GM18511 (cell line): ENCODE results near the gene RRAGD.

ENCODE experiments used
- ATAC-seq: cut with Tn5 transposase; IDR thresholded peaks from one replicate; pipeline ENCODE4 v1.9.1; 2021; ENCODE audit warnings: mild to moderate bottlenecking, moderate library complexity; ENCODE audit not compliant: unreplicated experiment

The RRAGD gene

DNA sequence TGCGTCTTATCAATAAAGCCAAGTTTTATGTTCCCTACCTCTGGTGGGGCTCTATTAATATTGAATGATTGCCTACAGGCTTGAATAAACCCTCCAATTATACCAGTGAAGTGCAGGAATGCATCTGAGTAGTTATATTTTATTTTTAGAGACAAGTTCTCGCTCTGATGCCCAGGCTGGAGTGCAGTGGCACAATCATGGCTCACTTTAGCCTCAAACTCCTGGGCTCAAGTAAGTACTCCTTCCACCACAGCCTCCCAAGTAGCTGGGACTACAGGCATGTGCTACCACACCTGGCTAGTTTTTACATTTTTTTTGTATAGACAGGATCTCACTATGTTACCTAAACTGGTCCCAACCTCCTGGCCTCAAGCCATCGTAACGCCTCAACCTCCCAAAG lies 33.4 kb downstream of the RRAGD start:
- no peak for ATAC-seq

DNA sequence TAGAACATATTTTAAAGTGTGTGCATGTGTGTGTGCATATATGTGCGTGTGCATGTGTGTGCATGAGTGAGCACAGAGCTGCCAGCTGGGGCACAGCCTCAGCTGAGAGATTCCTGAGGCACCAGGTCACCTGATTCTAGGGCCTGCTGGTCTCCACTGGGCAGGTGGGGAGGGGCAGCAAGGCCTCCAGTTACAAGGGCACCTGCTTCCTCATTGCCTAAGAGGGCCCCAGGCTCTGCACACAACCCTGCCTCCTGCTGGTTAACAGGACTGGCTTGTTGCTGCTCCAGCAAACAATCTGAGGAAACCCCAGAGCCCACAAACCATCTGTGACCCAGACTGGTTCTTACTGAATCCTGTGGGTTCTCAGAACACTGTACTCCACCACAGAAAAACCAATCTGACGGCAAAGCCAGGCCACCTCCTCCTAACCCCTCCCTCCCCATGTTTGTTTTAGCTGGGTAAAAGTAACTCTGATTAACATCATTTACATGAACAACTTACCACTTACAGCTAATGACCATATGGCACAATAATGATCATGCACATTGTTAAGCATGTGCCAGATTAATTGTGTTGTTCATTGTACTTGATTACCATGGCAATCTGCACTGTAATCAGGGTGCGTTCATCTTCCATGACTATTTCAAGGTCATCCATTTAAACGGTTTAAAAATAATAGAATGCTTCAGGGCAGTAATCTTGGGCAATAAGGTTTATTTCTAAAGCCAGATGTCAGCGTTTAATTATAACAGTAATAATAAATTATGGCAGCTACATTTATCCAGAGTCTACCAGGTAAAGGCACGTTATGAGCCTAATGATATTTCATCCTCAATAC lies 36.4 kb downstream of the RRAGD start:
- ATAC-seq, result peak; percentile 81

DNA sequence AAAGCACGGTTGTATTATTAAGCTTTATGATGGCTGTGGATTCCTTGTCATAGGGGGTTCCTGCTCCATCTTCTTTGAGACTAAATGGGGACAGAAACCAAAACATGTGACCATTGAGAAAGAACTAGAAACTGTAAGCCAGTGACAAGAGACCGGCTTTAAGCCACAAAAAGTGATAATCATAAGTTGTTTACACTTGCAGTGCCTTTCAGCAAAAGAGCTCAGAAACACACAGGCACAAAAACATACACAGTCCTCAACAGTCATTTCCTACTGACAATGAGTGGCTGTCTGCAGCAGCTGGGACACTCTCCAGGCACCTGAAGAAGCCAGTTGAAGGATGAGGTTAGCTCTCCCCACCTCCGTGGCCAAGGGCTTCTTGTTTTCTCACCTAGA lies 39.6 kb downstream of the RRAGD start:
- ATAC-seq, result peak; percentile 40

DNA sequence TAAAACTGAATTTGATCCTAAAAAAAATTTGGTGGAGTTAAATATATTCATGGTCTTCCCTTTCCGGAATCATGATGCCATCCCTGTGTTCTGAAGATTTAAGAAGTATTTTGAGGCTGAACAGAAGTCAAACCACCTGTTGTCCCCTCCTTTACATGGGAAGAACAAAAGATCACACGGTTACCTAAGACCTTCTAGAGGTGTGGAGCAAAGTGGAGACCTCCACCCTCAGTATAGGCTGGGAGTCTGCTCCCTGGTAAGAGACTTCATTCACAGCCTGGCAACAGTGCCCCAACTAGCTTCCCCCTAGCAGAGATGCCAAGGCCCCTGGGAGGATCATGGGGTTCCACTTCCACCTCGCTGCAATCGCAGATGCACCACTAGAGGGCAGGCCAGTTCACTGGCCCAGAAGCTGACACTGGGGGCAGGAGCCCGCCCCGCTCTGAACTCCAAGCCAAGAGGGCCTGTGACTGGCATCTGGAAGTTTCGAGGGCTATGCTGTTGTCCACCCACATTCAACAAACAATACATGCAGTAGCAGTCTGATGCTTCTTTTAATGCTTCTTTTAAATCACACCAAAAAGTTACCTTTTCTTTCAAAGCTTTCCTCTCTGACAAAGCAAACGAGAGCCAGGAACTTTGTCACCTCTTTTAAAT lies 40.1 kb downstream of the RRAGD start:
- peak; percentile 76 for ATAC-seq

DNA sequence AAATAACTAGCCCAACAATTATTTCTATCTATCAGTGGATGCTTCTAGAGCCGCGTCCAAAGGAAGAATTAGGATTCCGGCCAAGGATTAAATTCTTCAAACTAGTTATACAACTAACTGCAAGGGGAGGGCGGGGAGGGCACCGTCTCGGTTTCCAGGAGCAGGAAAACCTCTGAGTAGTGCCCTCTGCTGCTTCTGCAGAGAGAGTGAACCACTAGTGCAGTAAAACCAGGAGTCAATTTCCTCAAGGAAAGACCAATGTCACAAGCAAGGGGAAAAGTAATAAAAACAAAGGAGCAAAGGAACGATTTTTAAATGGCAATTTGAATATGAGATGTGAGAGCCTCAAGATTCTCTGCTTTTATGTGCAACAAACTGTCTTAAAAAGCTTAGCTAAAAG lies 43.1 kb downstream of the RRAGD start:
- no peak for ATAC-seq

DNA sequence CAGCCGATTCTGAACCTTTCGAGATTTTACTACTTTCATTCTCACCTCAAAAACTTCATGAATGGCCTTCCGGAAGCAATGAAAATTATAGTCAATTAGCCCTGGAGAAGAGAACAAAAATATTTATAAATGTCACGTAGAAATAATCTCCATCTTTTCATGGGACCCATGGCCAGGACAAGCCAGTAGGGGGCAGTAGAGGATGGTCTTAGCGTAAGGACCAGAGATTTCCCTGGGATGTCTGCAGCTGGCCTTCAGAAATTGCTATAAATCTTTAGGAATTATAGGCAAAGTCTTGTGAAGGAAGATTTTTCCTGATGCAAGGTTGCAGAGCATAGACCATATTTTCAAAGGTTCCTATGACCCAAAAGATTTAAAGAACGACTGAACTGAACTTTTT lies 44.0 kb downstream of the RRAGD start:
- no peak for ATAC-seq

DNA sequence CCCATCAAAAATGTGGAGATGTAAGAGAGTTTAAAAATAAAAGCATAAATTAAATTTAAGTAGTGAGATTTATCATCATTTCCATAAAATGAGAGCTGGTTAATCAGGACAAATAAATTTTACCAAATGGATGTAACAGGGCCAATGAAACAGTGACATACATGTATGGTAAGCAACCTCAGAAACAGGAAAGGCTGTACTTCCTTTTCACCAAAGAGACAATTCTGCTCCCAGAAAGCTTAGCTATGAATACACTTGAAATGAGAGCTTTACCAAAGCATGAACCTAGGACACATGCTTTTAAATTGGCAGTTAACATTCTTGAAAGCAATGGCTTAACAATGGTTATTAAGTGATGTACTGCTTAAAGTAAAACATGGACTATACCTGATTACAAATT lies 47.5 kb downstream of the RRAGD start:
- ATAC-seq, result no peak

DNA sequence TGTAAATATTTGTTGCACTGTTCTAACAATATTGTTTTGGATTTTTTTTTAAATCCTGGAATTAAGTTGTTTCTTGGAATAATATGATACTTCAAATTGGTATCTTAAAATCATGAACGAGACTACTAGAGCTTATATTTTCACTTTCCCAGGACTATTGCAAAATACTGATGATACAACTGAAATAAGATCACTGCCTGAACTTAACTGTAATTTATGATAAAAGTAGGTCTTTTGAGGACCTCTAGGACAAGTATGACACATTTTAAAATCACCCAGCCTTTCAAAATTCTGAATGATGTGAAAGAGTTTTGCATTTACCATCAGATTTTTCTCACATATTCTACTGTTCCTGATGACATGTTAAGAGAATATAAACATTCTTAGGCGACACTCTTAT lies 50.9 kb downstream of the RRAGD start:
- no peak for ATAC-seq

DNA sequence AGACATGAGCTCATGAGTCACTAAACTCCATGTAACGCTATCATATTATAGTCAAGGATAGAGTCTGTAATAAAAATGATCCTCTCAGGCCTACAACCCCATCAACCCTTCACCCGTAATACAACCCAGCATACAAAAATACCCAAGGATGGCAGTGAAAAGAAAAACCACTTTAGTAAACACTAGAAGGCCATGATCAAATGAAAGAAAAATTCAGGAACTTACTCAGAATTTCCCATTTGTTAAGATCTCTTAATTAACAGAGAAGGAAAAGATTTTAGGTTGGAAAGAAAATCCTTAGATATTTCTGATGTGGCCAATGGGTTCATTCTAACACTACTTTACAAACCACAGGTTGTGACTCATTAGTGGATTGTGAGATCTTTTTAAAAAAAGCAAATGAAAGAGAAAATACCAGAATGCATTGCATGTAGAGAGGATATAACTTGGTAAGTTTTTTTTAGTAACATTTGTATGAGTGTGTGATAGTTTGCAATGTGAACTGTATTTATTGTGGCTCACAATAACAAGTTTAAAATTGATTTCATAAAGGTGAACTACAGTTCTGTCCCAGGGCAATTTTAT lies 51.6 kb downstream of the RRAGD start:
- ATAC-seq, result peak; percentile 58

DNA sequence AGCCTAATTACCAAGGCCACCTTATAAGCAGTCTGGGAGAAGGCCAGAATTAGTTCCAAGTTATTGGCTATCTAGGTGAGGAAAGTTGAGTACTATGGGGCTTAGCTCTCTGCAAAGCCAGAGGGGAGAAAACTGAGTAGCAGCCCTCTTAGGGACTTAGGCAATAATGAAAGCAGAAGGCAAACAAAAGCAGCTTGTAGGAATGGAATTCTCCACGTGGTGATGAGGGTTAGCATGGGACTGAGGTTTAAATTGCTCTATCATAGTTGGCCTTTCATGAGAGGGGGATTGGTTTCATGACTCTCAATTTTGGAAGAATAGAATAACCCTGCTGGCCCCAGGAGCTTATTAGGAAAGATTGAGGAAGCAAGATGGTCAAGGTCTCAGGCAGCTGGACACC lies 52.5 kb downstream of the RRAGD start:
- no peak for ATAC-seq

DNA sequence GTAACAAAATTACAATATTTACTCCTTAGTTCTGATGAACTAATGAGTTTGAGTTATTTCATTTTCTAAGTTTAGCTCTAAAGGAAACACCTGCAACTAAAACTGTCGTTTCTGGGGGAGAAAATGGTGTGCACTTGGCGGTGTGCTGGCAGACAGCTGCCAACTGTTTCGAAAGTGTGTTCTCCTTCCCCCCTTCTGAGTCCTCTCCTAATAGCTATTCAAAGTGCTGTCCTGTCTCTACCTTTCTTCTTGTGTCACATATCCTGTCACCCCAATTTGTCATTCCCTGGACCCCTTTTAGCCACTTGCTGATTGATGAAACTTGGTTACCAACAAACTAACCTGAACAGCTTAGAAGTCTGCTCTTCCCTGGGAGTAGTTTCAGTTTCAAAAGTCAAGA lies 54.7 kb downstream of the RRAGD start:
- ATAC-seq, result peak; percentile 55

DNA sequence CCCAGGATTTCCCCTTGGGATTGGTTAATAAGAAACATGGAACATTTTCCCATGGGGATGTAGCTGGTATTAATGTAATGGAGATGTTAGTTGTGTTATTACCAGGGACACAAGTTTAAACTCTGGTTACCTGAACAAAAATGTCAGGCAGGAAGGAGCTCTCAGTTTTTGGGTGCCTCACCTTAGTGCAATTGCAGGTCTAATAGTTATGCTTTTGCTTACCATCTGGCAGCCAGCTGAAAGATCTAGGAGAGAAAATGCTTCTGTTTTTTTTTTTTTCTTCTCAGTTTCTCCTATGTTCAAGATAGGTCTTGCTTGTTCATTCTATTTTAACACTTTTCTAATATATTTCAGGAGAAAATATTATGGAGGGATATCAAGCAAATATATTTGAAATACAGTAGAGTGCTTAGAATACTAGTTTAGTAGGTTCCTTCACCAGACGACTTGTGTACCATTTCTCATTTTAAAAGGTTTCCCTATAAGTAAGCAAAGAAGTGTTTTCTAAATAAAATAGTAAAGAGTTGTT lies 55.4 kb downstream of the RRAGD start:
- ATAC-seq, result no peak

DNA sequence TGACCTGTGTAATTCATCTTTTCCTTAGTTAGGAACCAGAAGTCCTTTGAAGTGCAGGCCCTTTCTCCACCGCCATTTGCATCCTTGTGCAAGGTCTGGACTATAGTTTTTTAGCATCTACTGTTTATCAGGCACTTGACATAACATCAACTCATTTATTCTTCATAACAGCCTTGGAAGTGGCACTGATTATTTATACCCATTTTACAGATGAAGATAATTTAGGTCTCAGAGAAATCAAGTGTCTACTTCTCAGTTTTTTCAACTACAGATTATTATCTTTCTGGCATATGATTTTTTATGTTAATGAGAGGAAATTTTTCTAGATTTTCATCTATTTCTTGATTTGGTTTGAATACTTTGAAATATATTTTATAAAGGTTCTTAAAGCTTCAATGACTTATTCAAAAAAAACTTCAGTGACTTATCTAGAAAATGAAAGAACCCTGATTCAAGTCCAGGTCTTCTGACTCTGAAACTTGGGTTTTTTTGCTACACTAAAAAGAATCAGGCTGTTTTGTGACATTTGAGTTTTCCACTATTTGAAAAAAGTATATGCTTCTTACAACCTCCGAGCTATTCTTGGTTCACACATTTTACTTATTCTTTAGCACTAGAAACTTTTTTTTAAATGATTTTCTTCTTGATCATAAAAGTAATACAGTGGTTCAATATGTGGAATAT lies 56.4 kb downstream of the RRAGD start:
- ATAC-seq, result no peak

DNA sequence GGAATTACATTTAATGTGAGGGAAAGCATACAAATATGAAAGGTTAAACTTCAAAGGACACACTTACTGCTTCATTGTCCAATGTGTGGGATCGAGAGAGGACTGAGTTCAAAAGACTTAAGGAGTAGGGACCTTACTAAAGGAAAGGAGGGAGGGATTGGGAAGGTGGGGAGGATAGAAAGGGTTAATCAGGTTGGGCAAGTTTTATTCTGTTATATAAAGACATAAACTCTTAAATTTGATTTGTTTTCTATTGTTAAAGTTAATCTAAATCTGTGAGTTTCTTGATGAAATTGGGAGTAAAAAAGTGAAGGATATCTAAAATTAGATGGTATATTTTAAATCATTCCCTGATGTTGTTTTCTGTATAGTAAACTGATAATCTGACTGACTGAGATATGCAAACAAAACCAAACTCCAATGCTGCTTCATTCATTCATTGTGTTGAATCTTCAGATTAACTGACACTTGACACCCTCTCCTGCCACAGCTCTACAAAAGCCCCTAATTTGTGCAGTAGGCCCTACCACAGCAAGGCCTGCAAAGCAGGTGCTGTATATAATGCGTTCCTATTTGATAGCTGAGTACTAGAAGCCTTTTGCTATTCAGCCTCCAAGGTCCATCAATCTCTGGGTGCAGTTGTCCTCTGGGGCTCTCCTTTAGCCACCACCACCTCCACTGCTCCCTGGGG lies 58.2 kb downstream of the RRAGD start:
- ATAC-seq, result no peak

DNA sequence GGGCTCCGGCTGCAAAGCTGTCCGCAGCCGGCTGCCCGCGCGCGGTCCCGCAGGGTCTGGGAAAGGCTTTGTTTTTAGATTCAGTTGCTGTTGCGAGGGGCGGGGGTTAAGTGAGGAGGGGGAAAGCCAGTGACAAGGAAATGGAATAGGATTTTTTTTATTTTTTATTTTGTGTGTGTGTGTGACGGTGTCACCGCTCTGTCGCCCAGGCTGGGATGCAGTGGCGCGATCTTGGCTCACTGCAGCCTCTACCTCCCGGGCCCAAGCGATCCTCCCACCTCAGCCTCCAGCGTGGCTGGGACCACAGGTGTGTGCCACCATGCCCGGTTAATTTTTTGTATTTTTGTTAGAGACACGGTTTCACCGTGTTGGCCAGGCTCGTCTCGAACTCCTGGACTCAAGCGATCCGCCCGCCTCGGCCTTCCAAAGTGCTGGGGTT lies 58.9 kb downstream of the RRAGD start:
- no peak for ATAC-seq

DNA sequence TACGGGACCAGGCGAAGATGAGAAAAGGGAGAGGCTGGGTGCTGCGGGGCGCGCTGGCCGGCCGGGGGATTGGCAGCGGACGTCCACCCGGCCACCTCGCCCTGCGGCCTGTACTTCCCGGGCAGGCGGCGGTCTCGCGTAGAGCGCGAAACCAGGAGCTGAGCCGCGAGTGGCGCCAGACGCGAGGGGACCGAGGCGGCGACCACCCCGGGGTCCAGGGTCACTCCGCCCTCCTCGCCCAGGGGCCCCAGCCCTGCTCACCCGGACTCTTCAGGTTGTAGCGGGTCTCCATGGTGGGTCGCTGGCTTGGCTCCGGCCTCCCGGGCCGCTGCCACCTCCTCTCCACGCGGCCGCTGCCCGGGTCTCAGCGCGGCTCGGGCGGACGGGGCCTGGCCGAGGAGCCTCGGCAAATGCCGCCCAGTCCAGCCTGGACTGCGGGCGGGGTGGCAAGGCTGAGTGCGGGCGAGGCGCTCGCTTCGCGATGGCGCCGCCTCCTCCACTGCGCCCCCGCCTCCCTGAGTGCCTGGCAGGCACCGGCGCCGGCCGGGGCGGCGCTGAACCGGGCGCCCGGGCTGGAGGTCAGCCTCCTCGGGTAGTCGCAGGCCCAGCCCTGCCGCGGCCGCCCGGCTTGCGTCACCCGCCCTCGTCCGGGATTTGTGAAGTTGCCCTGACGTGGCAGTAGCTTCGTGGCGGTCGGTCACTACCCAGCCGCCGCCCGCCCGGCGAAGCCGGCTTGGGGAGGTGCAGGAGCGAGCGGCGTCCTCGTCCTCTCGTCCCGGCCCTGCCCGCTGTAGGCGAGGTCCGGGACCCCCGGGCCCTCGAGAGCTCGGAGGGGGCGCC lies 59.6 kb downstream of the RRAGD start, which contains the start of gene UBE2J1:
TSS of gene UBE2J1 (minus strand) at position 445 of the 840 bp plus-strand sequence. CDS start at position 292, 153 bp downstream.
- ATAC-seq, result peak; percentile 49

DNA sequence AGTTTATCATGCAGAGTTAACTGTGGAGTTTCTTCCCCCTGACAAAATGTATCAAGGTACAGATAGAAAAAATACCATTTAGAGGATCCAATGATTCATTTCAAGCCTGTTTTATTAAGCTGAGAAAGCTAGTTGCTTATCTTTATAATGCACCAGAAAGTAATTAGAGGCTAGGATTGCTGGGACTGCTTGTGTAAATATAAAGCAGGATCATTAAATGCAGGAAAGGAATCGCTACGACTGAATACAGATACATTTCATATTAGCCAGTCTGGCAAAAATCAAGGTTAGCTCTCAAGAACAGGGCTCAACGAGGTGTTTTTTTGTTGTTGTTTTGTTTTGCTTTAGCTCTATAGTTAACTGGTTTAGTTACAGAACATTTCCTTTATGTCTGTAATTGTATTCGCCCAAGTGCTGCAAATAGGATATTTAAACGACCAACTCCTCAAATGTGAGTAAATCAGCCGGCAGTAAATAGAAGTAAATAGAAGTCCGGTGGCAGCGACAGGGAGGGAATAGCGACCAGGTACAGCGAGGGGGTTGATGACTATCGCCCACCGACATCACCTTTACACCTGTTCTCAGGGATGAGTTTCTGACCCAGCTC lies 60.3 kb downstream of the RRAGD start:
- no peak for ATAC-seq

DNA sequence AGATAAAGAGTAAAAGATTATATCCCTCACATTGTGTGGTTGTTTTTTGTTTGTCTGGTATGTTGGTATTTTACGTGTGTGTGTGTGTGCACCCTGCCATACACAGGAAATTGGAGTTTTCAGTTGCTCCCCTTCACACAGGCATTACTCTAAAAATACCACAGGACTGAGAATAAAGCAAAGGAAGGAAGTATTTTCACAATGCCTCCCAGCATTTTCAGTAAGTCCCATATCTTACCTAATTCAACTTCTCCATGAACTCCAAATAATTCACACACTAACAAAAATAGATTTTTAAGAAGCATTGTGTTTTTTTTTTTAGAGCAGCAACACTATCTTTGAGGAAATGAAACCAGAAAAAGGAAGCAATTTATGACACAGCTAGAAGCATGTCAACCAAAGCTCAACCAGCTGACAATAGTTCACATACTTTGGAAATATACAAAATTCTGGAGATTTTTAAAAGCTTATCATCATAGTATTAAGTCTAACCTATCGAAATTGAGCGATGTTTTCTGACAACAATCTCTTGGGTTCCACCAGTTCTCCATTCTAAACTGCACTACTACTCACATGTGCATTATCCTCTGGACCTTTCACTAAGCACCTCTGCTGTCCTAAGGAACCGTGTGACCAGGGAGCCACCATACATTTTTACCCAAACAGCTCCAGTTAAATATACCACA lies 61.6 kb downstream of the RRAGD start:
- peak; percentile 57 for ATAC-seq

DNA sequence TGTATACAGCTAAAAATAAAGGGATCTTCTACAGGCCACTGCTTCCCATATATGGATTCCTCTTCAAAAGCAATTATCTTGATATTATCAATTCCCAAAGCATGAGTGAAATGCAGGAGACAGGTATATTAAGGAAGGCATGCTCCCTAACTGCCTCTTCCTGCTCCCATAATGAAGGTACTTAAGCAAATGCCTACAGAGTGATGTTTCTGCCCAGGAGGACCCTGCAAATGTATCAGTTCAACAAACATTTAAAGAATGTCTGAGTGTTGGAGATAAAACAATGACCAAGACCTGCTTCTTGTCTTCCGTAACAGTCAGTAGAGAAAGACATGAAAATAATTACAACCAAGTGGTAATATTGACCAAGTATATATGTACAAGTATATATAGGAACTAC lies 63.7 kb downstream of the RRAGD start:
- no peak for ATAC-seq
